IMR-90 (cell line): ENCODE data around the gene EIF4E1B. TPM values are rescaled to one million over a fixed set of nuclear protein-coding genes. Genes with fewer than 3 reads are reported as not detected.

Experiments used
- ATAC-seq: fragments of 200-7000 bp; cut with Tn5 transposase; 2 replicates; pipeline ENCODE4 v1.9.1; 2020; ENCODE audit warnings: low read depth, mild to moderate bottlenecking, moderate library complexity
- BruUV-seq: library from RNA; stranded (reverse); fragments of 400-500 nt; replicated peaks from 2 replicates; lab custom pipeline; 2021; lab: Mats Ljungman, UMichigan
- CTCF ChIA-PET: fragments of 300-600 bp; formaldehyde crosslinking; extraction: SDS; loops from one replicate; lab custom pipeline; 2021; ENCODE audit warnings: antibody characterized with exemption; lab: Yijun Ruan, JAX
- POLR2A ChIA-PET: fragments of 300-600 bp; sonication (Branson Sonifier 250); formaldehyde crosslinking; loops from one replicate; lab custom pipeline; 2022; ENCODE audit warnings: antibody characterized with exemption; ENCODE audit not compliant: unreplicated experiment; lab: Charles Lee
- DNase-seq: peaks from one replicate; pipeline ENCODE4 v3.0.0; 2013
- H2AFZ ChIP-seq: replicated peaks from 2 replicates; pipeline ENCODE3; 2013; ENCODE audit warnings: low read length, mild to moderate bottlenecking; ENCODE audit not compliant: poor library complexity
- H2AK5ac ChIP-seq: 2 replicates; pipeline ENCODE4 v1.6.1; 2013; ENCODE audit warnings: low read depth, low read length, inconsistent platforms
- H2AK9ac ChIP-seq: replicated peaks from 2 replicates; pipeline ENCODE3; 2013; ENCODE audit warnings: mild to moderate bottlenecking, low read depth, low read length, moderate library complexity; ENCODE audit not compliant: poor library complexity
- H2BK120ac ChIP-seq: 2 replicates; pipeline ENCODE4 v1.6.1; 2013; ENCODE audit warnings: low read depth, low read length, inconsistent platforms
- H2BK15ac ChIP-seq: 3 replicates; pipeline ENCODE4 v1.6.1; 2013; ENCODE audit warnings: low read depth, low read length, inconsistent platforms
- H2BK20ac ChIP-seq: 2 replicates; pipeline ENCODE4 v1.6.1; 2013; ENCODE audit warnings: low read depth, mild to moderate bottlenecking, inconsistent platforms, low read length, moderate library complexity
- H2BK5ac ChIP-seq: 2 replicates; pipeline ENCODE4 v1.6.1; 2013; ENCODE audit warnings: mild to moderate bottlenecking, low read depth, low read length, inconsistent platforms; ENCODE audit not compliant: poor library complexity, severe bottlenecking
- H3K14ac ChIP-seq: replicated peaks from 2 replicates; pipeline ENCODE4 v1.6.1; 2013; ENCODE audit warnings: low read depth, low read length, inconsistent platforms
- H3K18ac ChIP-seq: 2 replicates; pipeline ENCODE4 v1.6.1; 2013; ENCODE audit warnings: low read depth, low read length, control low read depth
- H3K23ac ChIP-seq: 2 replicates; pipeline ENCODE4 v1.6.1; 2013; ENCODE audit warnings: low read depth, low read length, inconsistent platforms
- H3K27ac ChIP-seq: 2 replicates; pipeline ENCODE4 v1.5.1; 2013; ENCODE audit warnings: mild to moderate bottlenecking, control low read depth, low read length; ENCODE audit not compliant: insufficient read depth
- H3K27me3 ChIP-seq: 2 replicates; pipeline ENCODE4 v1.6.1; 2013; ENCODE audit warnings: low read length; ENCODE audit not compliant: control insufficient read depth, insufficient read depth
- H3K36me3 ChIP-seq: 2 replicates; pipeline ENCODE4 v1.6.1; 2013; ENCODE audit warnings: low read length, mixed read lengths; ENCODE audit not compliant: control insufficient read depth, insufficient read depth
- H3K4ac ChIP-seq: 2 replicates; pipeline ENCODE4 v1.6.1; 2013; ENCODE audit warnings: low read depth, low read length, inconsistent platforms
- H3K4me1 ChIP-seq: 2 replicates; pipeline ENCODE4 v1.6.1; 2013; ENCODE audit warnings: low read length, mixed read lengths; ENCODE audit not compliant: control insufficient read depth, insufficient read depth
- H3K4me2 ChIP-seq: 2 replicates; pipeline ENCODE4 v1.6.1; 2013; ENCODE audit warnings: low read depth, mild to moderate bottlenecking, control low read depth, low read length, moderate library complexity
- H3K4me3 ChIP-seq: 2 replicates; pipeline ENCODE4 v1.5.1; 2013; ENCODE audit warnings: low read depth, mild to moderate bottlenecking, control low read depth, low read length, moderate library complexity; ENCODE audit not compliant: insufficient read depth
- H3K56ac ChIP-seq: 2 replicates; pipeline ENCODE4 v1.6.1; 2013; ENCODE audit warnings: low read length, inconsistent platforms; ENCODE audit not compliant: insufficient read depth; ENCODE audit errors: extremely low read depth
- H3K79me1 ChIP-seq, 2 experiments: 2 replicates each; pipeline ENCODE4 v1.6.1; 2013; ENCODE audit warnings: low read length in 2 of 2, inconsistent platforms in 1 of 2, low read depth in 1 of 2
- H3K9ac ChIP-seq: 2 replicates; pipeline ENCODE4 v1.6.1; 2013; ENCODE audit warnings: low read depth, low read length, control low read depth
- H3K9me1 ChIP-seq: 2 replicates; pipeline ENCODE4 v1.6.1; 2013; ENCODE audit warnings: low read length, inconsistent platforms; ENCODE audit not compliant: insufficient read depth
- H3K9me3 ChIP-seq: 2 replicates; pipeline ENCODE4 v1.6.1; 2013; ENCODE audit warnings: low read length; ENCODE audit not compliant: control insufficient read depth, insufficient read depth
- H4K20me1 ChIP-seq: 2 replicates; pipeline ENCODE4 v1.6.1; 2013; ENCODE audit warnings: low read length, inconsistent platforms; ENCODE audit not compliant: insufficient read depth
- H4K5ac ChIP-seq: 2 replicates; pipeline ENCODE4 v1.6.1; 2013; ENCODE audit warnings: mild to moderate bottlenecking, low read depth, low read length, control low read depth
- H4K8ac ChIP-seq, 2 experiments: 2 replicates each; pipeline ENCODE4 v1.6.1; 2013; ENCODE audit warnings: low read depth in 2 of 2, low read length in 2 of 2, control low read depth in 1 of 2, inconsistent platforms in 1 of 2
- H4K91ac ChIP-seq: 2 replicates; pipeline ENCODE4 v1.6.1; 2013; ENCODE audit warnings: low read depth, low read length, inconsistent platforms; ENCODE audit not compliant: insufficient read depth
- CHD1 ChIP-seq: IDR thresholded peaks from 2 replicates; pipeline ENCODE4 v1.6.1; 2012; ENCODE audit warnings: low read depth, low read length, improper control_type of control experiment
- FOS ChIP-seq: fragments of 150-350 bp; IDR thresholded peaks from 2 replicates; pipeline ENCODE4 v1.6.1; 2016; ENCODE audit warnings: low read depth, low read length
- MAFK ChIP-seq: IDR thresholded peaks from 2 replicates; pipeline ENCODE4 v1.6.1; 2012; ENCODE audit warnings: low read depth, low read length, improper control_type of control experiment
- MAZ ChIP-seq: IDR thresholded peaks from 2 replicates; pipeline ENCODE4 v1.6.1; 2012; ENCODE audit warnings: low read depth, mild to moderate bottlenecking, low read length, improper control_type of control experiment, moderate library complexity, borderline replicate concordance
- RFX5 ChIP-seq: IDR thresholded peaks from 2 replicates; pipeline ENCODE4 v1.8.0; 2012; ENCODE audit warnings: low read depth, mild to moderate bottlenecking, low read length, moderate library complexity
- SMC3 ChIP-seq: fragments of 150-350 bp; IDR thresholded peaks from 2 replicates; pipeline ENCODE4 v1.6.1; 2016; ENCODE audit warnings: low read depth, mild to moderate bottlenecking, antibody characterized with exemption, low read length, moderate library complexity
- WGBS, 2 experiments: methylation state at CpG; one replicate each; pipeline versions ENCODE4 v1.1.5 to v1.1.7; 2013; ENCODE audit warnings: missing lambda C conversion rate in 2 of 2; ENCODE audit not compliant: insufficient read length in 1 of 2; ENCODE audit errors: extremely low coverage in 2 of 2; 5-methylcytosine and 5-hydroxymethylcytosine counted together
- dilution Hi-C: fragments of 300-500 bp; cut with HindIII; formaldehyde crosslinking; loops from one replicate; pipeline ENCODE4 v1.14.3; 2018; ENCODE audit warnings: low sequenced_read_pairs; ENCODE audit not compliant: unreplicated experiment
- in situ Hi-C: fragments of 300-500 bp; cut with MboI; formaldehyde crosslinking; loops from 3 replicates; pipeline ENCODE4 v1.14.3; 2019; ENCODE audit warnings: low sequenced_read_pairs, inconsistent platforms, mixed read lengths
- intact Hi-C: fragments of 100-400 bp; cut with micrococcal nuclease; formaldehyde crosslinking; loops from 2 replicates; pipeline ENCODE4 v1.10.0; 2022
- polyA plus RNA-seq, 3 experiments: library from polyadenylated mRNA; depleted of rRNA; stranded (reverse); fragments of >200 nt; gene quantifications; 2 replicates each; pipeline ENCODE4 v1.2.3, GENCODE V29; 2012; ENCODE audit warnings: low replicate concordance in 1 of 3
- total RNA-seq: library from RNA; depleted of rRNA; stranded (reverse); fragments of >200 nt; gene quantifications from 2 replicates; pipeline ENCODE4 v1.2.3, GENCODE V29; 2012

EIF4E1B gene
- total and polyA plus RNA-seq, 2 of the 4 experiments (the other 2 are of a cell fraction): not detected

DNA sequence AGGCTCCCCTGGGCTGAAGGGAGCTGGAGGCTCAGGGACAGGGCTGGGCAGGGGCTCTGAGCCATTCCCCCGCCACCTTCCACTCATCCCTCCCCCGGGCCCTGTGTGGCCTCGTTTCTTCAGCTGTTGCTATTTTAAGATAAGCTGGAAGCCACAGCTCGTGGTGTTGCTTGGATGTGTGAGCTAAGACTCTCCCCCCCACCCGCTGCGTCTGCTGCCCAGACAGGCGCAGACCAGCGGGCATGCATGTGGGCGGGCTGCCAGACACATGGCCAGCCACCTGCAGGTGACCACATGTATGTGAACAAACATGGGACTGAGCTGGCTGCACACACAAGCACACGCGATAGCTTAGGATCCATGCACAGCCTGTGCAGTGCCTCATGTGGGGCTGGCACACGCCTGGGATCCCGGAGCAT is 8.8 kb upstream of the EIF4E1B start:
- BruUV-seq: no TSS peak
- peak; percentile 29 for DNase-seq
- H2AK5ac ChIP-seq: no peak overlapping the region

More for the DNA sequence above, 8.8 kb upstream of the EIF4E1B start:
- dilution Hi-C loops (no loop called here), in situ Hi-C loops (loop anchor here (10.0 kb wide), 1 partner anchor 47 kb away; no protein-coding TSS in a partner anchor), intact Hi-C loops (no loop called here)
- peaks cover 50% of the 10 kb centered on the region for H3K27me3 ChIP-seq
- no peaks in the 10 kb centered on the region for H4K20me1 ChIP-seq
- H4K5ac ChIP-seq: no peak overlapping the region
- WGBS, 2 experiments: 70% methylated on average over 4 of the region's 13 CpGs; no CpG with 5 or more reads in 1 of the 2 experiments
- ChIA-PET CTCF (interaction anchor here (0.6 to 1.4 kb wide), 5 partner anchors 36 to 157 kb away, joined by 3 to 7 read pairs (median 4); no protein-coding TSS in a partner anchor), POLR2A (interaction anchor here (1.0 kb wide), 1 partner anchor 54 kb away, joined by 3 read pairs; no protein-coding TSS in a partner anchor)
- no peak overlapping the region for H3K23ac ChIP-seq
- no peaks in the 10 kb centered on the region for H3K36me3 ChIP-seq
- no peak overlapping the region for H2BK5ac ChIP-seq
- H3K14ac ChIP-seq: no peak overlapping the region
- no peak overlapping the region for H3K4ac ChIP-seq
- no peak overlapping the region for H2BK15ac ChIP-seq
- no peak overlapping the region for H2BK120ac ChIP-seq
- no peak overlapping the region for H3K9ac ChIP-seq
- H3K56ac ChIP-seq: no peak overlapping the region
- no peaks in the 10 kb centered on the region for H3K9me1 ChIP-seq
- H3K4me1 ChIP-seq: peaks cover 9% of the 10 kb centered on the region
- no peak for ATAC-seq
- no peak overlapping the region for H2AK9ac ChIP-seq
- no peak overlapping the region for H3K18ac ChIP-seq
- no peak overlapping the region for H4K91ac ChIP-seq
- H2AFZ ChIP-seq: no peak overlapping the region
- H4K8ac ChIP-seq: no peak overlapping the region
- no peak overlapping the region for H2BK20ac ChIP-seq
- no peaks in the 10 kb centered on the region for H3K9me3 ChIP-seq
- no peaks in the 10 kb centered on the region for H3K79me1 ChIP-seq
- no peak overlapping the region for H3K4me2 ChIP-seq
- TF ChIP-seq MAFK (no peak), CHD1 (no peak), SMC3 (no peak), MAZ (no peak), RFX5 (no peak), FOS (no peak)
- H3K27ac ChIP-seq: no peak overlapping the region
- no peak overlapping the region for H3K4me3 ChIP-seq
